Measurements from ENCODE around the gene KIRREL1. TPM values are rescaled to one million over a fixed set of nuclear protein-coding genes. Genes with fewer than 3 reads are reported as not detected.

KIRREL1 gene
- total and polyA plus RNA-seq, 2 donors from 2014 or later: 13.7 to 54.9 TPM

GRCh38 chr1:158007667-158008386 lies 14.4 kb downstream of the KIRREL1 start:
- Histone ChIP-seq H3K4me3 (ENCODE audit: low read length in 3 of 3) (no peak overlapping the region), H3K9me3 (ENCODE audit: control insufficient read depth in 2 of 3, insufficient read depth in 1 of 3, low read length in 3 of 3) (no peaks in the 10 kb centered on the region), H3K27ac (ENCODE audit: low read depth in 2 of 2, low read length in 2 of 2) (peak overlapping the region; percentile 71 to 82), H3K36me3 (ENCODE audit: control insufficient read depth in 2 of 3, insufficient read depth in 3 of 3, low read length in 3 of 3) (no peaks in the 10 kb centered on the region), H3K4me1 (ENCODE audit: control insufficient read depth in 2 of 3, insufficient read depth in 2 of 3, low read depth in 1 of 3, low read length in 3 of 3) (peaks cover 21 to 55% (median 36%) of the 10 kb centered on the region in 3 donors), H3K27me3 (ENCODE audit: control insufficient read depth, insufficient read depth, low read length) (no peaks in the 10 kb centered on the region), H3K9ac (ENCODE audit: low read length in 3 of 3) (peak overlapping the region in 1 of 3 donors; percentile 5)
- DNase-seq (peak; percentile 56 to 86 (median 74)), FAIRE-seq (no peak)
- intact Hi-C loops (cut with DNase I): no loop called here
- TF ChIP-seq, protein P1, sequence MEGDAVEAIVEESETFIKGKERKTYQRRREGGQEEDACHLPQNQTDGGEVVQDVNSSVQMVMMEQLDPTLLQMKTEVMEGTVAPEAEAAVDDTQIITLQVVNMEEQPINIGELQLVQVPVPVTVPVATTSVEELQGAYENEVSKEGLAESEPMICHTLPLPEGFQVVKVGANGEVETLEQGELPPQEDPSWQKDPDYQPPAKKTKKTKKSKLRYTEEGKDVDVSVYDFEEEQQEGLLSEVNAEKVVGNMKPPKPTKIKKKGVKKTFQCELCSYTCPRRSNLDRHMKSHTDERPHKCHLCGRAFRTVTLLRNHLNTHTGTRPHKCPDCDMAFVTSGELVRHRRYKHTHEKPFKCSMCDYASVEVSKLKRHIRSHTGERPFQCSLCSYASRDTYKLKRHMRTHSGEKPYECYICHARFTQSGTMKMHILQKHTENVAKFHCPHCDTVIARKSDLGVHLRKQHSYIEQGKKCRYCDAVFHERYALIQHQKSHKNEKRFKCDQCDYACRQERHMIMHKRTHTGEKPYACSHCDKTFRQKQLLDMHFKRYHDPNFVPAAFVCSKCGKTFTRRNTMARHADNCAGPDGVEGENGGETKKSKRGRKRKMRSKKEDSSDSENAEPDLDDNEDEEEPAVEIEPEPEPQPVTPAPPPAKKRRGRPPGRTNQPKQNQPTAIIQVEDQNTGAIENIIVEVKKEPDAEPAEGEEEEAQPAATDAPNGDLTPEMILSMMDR (IDR thresholded peaks at IDR 0.05; ENCODE audit: borderline replicate concordance, extremely low read depth, insufficient read depth): no peak

- no peak for FAIRE-seq
Observed at GRCh38 chr1:158008630-158009029, 15.2 kb downstream of the KIRREL1 start.

GRCh38 chr1:158011714-158012113 lies 18.3 kb downstream of the KIRREL1 start:
- TF ChIP-seq, protein P1 (IDR thresholded peaks at IDR 0.05; ENCODE audit: borderline replicate concordance, extremely low read depth, insufficient read depth): no peak
- peak overlapping the region in 1 of 3 donors; percentile 36 for H3K9ac ChIP-seq (ENCODE audit: low read length in 3 of 3)
- H3K4me3 ChIP-seq (ENCODE audit: low read length in 3 of 3): no peak overlapping the region

More at GRCh38 chr1:158008630-158009029, 15.2 kb downstream of the KIRREL1 start:
- no peaks in the 10 kb centered on the region for H3K36me3 ChIP-seq (ENCODE audit: control insufficient read depth in 2 of 3, insufficient read depth in 3 of 3, low read length in 3 of 3)
- intact Hi-C loops (cut with DNase I): no loop called here
- H3K27ac ChIP-seq (ENCODE audit: low read depth in 2 of 2, low read length in 2 of 2): peak overlapping the region; percentile 71 to 87
- H3K9ac ChIP-seq (ENCODE audit: low read length in 3 of 3): no peak overlapping the region
- TF ChIP-seq, protein P1 (IDR thresholded peaks at IDR 0.05; ENCODE audit: borderline replicate concordance, extremely low read depth, insufficient read depth): no peak
- no peak overlapping the region for H3K4me3 ChIP-seq (ENCODE audit: low read length in 3 of 3)
- H3K9me3 ChIP-seq (ENCODE audit: control insufficient read depth in 2 of 3, insufficient read depth in 1 of 3, low read length in 3 of 3): no peaks in the 10 kb centered on the region
- H3K27me3 ChIP-seq (ENCODE audit: control insufficient read depth, insufficient read depth, low read length): no peaks in the 10 kb centered on the region
- no peak for DNase-seq
- peaks cover 14 to 50% (median 36%) of the 10 kb centered on the region in 3 donors for H3K4me1 ChIP-seq (ENCODE audit: control insufficient read depth in 2 of 3, insufficient read depth in 2 of 3, low read depth in 1 of 3, low read length in 3 of 3)

More at GRCh38 chr1:158011714-158012113, 18.3 kb downstream of the KIRREL1 start:
- H3K27ac ChIP-seq (ENCODE audit: low read depth in 2 of 2, low read length in 2 of 2): peak overlapping the region; percentile 83 to 94
- no peaks in the 10 kb centered on the region for H3K9me3 ChIP-seq (ENCODE audit: control insufficient read depth in 2 of 3, insufficient read depth in 1 of 3, low read length in 3 of 3)
- DNase-seq (peak in 1 of 5 donors; percentile 84), FAIRE-seq (no peak)
- no peaks in the 10 kb centered on the region for H3K36me3 ChIP-seq (ENCODE audit: control insufficient read depth in 2 of 3, insufficient read depth in 3 of 3, low read length in 3 of 3)
- intact Hi-C loops (cut with DNase I): no loop called here
- H3K27me3 ChIP-seq (ENCODE audit: control insufficient read depth, insufficient read depth, low read length): no peaks in the 10 kb centered on the region
- peaks cover 14 to 40% (median 31%) of the 10 kb centered on the region in 3 donors for H3K4me1 ChIP-seq (ENCODE audit: control insufficient read depth in 2 of 3, insufficient read depth in 2 of 3, low read depth in 1 of 3, low read length in 3 of 3)

Measured in kidney (tissue), 14 donors.